EH (cell line): Measurements from ENCODE around the gene FBXO27.
"Not testable (repeated sequence)": the region's sequence is repeated elsewhere in the genome, so short reads cannot be mapped to it uniquely, and the experiment has no call there.

Source experiments
- DNase-seq: peaks from one replicate; pipeline ENCODE4 v3.0.0-alpha.2; 2015; ENCODE audit warnings: low read depth

The FBXO27 gene, protein sequence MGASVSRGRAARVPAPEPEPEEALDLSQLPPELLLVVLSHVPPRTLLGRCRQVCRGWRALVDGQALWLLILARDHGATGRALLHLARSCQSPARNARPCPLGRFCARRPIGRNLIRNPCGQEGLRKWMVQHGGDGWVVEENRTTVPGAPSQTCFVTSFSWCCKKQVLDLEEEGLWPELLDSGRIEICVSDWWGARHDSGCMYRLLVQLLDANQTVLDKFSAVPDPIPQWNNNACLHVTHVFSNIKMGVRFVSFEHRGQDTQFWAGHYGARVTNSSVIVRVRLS

DNA sequence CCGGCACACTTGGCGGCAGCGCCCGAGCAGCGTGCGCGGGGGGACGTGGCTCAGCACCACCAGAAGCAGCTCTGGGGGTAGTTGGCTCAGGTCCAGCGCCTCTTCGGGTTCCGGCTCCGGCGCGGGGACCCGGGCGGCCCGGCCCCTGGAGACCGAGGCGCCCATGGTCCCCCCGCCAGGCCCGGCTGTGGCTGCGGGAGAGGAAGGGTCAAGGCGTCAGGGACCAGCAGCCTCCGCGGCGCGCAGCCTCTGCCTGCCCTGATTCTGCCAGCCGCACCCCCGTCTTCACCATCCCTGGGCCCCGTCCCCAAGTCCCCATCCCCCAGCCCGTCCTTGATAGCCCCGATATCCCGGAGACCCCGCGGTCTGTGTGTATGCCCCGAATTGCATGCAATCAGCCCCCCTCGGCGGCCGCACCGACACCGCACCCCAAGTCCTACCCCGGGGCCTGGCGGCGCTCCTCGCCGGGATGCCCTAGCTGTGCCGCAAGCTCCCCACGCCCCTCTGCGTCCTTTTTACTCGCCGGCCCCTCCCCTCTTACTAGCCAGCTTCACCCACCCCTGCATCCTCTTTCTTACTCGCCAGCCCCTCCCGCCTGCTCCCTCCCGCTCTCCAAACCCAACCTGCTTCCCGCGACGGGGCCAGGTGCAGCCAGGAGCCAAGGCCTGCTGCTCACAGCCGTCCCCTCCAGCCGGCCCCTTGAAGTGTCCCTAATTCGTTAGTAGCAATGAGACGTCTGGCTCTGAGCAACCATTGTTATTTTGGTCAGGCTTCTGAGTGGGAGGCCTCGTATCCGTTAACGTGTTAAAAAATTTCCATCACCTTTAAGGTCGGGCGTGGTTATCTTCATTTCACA, at the start of gene FBXO27:
FBXO27 (minus strand) TSS at position 487 of the 856 bp plus-strand sequence; CDS start at position 165, 322 bp downstream.
- no peak for DNase-seq

DNA sequence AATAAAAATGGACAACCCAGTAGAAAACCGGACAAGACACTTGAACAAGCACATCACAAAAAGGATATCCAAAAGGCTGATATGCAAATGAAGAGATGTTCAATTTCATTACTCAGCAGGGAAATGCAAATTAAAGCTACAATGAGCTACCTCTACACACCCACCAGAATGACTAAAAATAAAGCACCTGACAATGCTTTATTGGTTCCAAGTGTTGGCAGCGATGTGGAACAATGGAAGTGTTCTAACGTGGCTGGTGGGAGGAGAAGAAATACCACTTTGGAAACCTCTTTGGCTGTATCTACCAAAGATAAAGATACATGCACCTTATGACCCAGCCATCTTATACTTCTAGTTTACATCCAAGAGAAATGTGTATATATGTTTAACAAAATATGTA, 48.1 kb upstream of the FBXO27 start:
- no peak for DNase-seq

DNA sequence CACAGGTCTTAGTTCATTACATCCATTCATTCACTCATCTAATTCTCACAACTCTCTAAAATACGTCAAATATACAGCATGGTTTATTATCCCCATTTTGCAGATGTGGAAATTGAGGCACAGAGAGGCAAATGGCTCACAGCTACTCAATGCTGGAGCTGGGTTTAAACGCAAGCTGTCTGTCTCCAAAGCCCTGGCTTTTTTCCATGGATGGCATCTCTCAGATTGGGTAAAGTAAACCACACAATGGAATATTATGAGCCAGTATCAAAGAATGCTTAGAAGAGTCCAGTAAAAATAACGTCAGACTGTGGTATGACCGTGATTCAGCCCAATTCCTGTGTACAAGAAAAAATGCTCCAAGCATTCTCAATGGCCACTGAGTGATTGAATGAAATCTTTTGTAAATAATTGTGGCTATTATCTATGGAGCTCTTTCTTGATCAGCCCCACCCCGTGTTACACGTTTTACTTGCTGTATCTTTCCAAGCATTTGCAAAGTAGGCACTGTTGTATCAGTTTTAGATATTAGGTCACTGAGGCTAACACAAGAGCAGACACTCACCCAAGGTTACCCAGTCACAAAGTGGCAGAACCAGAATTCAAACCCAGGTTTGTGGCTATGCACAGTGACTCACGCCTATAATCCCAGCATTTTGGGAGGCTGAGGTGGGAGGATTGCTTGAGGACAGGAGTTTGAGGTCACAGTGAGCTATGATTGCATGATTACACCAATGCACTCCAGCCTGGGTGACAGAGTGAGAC, 46.3 kb upstream of the FBXO27 start:
- peak; percentile 98 for DNase-seq

DNA sequence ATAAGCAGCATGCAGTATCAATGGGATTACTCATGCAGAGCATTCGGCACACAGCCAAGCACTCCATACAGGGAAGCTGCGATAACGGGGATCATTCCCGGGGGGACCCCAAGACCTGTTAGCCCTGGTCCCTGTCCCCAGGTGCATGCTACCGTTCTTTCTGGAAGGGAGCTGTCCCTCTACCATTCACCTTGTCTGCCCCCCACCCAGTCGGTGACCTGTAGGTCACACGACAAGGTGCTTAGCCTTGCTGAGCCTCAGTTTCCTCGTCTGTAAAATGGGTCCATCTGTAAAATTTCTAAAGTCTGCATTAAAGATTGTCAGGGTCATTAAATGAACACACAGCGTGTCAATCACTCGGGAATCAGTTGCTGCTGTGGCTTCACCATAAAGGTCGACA, 45.0 kb upstream of the FBXO27 start:
- DNase-seq = no peak

DNA sequence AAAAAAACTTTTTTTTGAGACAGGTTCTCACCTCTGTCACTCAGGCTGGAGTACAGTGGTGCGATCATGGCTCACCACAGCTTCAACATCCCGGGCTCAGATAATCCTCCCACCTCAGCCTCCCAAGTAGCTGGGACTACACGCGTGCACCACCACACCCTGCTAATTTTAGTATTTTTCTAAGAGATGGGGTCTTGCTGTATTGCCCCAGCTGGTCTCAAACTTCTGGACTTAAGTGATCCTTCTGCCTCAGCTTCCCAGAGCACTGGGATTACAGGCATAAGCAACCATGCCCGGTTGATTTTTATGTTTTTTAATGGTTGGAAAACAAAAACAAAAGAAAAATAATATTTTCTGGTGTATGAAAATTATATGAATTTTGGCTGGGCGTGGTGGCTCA, 42.6 kb upstream of the FBXO27 start:
- DNase-seq = no peak

DNA sequence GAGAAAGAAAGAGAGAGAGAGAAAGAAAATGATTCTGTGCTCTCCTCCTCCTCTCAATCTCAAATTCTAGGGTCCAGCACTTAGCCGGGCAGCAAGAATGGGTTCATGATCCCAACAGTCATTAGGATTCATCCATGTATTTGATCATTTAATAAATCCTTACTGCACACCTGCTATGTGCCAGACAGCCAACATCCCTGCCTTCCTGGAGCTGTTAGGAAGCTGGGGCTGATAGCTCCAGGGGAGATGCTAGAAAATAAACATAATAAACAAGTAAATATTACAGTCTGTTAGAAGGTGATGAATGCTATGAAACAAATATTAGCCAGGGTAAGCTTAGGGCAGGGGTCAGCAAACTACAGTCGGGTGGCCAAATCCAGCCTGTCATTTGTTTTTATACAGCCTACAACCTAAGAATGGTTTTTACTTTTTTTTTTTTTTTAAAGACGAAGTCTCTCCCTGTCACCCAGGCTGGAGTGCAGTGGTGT, 41.9 kb upstream of the FBXO27 start:
- no peak for DNase-seq

DNA sequence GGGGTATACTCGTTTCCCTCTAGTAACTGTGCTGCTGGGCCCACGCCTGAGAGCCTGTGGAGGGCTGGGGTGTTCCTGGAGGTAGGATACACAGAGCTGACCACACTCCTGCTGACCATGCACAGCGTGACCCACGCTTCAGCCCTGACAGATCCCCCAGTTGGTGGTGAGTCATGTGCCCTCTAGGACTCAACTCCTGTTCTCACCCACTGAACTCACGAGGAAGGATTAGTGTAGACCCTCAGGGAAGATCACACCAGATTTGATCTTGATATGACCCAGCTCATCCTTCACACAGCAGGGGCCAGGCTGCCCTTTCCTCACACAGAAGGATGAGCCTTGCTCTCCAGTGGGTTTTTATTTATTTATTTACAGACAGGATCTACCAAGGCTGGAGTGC, 38.5 kb upstream of the FBXO27 start:
- peak; percentile 59 for DNase-seq

DNA sequence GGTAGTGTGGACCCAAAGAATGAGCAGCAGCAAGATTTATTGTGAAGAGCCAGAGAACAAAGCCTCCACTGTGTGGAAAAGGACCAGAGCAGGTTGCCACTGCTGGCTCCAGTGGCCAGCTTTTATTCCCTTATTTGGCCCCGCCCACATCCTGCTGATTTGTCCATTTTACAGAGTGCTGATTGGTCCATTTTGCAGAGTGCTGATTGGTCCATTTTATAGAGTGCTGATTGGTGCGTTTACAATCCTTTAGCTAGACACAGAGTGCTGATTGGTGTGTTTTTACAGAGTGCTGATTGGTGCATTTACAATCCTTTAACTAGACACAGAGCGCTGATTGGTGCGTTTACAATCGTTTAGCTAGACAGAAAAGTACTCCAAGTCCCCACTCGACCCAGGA, 35.9 kb upstream of the FBXO27 start:
- not testable (repeated sequence) for DNase-seq

DNA sequence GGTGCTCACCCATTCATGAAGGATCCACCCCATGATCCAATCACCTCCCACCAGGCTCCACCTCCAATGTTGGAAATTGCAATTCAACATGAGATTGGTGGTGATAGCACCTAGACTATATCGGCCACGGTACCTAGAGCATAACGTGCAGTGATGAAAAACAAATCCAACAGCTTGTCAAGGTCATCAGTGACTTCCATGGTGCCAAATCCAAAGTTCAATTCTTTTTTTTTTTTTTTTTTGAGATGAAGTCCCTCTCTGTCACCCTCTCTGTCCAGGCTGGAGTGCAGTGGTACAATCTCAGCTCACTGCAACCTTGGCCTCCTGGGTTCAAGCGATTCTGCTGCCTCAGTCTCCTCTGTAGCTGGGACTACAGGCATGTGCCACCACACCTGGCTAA, 34.8 kb upstream of the FBXO27 start:
- no peak for DNase-seq

DNA sequence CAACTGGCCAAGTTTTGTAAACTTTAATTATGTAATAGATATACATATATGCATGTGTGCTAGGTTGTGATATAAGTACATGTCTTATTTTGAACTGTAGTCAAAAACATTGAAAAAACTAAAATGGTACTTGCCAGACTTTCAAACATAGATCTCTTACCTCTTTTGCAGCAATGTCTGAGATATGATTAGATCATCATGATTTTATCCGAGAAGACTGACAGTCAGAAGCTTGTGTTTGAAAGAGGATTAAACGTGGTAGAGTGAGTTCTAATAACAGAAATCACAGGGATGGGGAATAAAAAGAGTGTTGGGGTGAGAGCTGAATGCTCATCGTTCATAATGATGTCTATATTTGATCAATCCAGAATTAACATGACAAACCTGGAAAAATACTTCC, 33.6 kb upstream of the FBXO27 start:
- DNase-seq = no peak

DNA sequence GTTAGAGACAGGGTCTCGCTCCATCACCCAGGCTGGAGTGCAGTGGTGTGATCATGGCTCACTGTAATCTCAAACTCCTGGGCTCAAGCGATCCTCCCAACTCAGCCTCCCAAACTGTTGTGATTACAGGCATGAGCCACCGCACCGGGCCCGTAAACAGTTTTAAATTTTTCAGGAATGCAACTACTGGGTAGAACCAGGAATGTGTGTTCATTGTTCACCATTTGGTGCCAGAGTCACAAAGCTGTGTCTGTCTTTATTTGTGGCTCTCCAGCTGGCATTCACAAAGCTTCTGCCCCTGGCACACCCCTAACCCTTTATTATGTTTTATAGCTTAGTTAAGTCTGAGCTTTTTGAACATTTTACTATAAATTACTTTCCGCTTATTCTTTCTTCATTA, 32.1 kb upstream of the FBXO27 start:
- DNase-seq = no peak

DNA sequence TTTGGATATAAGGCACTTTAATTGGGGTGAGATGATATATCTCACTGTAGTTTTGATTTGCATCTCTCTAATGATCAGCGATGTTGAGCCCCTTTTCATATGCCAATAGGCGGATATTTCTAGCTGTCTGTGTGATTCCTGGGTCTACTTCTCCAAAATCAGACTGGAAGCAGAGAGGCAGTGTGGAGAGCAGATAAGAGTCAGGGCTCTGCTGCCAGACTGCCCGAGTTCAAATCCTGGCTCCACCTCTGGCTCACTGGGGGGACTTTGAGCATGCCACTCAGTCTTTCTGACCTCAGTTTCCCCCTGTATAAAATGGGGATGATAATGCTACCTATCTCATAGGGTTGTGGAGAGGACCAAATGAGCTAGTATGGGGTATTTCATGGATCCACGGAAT, 27.8 kb upstream of the FBXO27 start:
- no peak for DNase-seq

DNA sequence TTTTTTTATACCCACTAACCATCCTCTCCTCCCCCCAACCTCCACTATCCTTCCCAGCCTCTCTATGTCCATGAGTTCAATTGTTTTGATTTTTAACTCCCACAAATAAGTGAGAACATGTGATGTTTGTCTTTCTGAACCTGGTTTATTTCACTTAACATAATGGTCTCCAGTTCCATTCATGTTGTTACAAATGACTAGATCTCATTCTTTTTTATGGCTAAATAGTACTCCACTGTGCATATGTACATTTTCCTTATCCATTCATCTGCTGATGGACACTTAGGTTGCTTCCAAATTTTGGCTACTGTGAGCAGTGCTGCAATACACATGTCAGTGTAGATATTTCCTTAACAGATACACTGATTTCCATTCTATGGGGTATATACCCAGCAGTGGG, 27.0 kb upstream of the FBXO27 start:
- no peak for DNase-seq

DNA sequence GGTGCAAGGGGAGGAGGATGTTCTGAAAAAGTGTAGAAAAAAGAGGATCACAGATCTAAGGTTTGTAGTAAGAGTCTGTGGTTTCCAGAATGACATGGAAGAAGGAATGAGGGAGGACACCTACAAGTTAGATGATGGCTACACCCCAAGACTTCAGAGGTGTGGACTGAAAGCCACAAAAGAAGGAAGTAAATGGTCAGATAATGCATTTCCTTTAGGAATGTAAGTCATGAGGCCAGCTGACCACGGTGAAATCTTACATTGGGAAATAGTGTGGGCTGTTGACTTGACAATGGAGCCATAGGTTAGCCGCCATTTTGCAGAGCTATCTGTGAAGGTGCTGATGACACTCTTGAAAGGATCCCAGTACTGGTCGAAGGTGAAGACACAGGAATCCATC, 25.3 kb upstream of the FBXO27 start:
- DNase-seq = no peak

DNA sequence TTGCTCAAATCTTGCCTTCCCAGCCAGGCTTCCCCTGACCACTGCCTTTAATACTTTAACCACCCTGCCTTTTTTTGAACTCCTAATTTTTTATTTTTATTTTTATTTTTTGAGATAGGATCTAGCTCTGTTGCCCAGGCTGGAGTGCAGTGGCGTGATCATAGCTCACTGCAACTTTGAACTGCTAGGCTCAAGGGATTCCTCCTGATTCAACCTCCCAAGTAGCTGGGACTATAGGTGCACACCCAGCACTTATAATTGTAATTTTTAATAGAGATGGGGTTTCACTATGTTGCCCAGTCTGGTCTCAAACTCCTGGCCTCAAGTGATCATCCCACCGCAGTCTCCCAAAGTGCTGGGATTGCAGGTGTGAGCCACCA, 21.7 kb upstream of the FBXO27 start:
- no peak for DNase-seq

DNA sequence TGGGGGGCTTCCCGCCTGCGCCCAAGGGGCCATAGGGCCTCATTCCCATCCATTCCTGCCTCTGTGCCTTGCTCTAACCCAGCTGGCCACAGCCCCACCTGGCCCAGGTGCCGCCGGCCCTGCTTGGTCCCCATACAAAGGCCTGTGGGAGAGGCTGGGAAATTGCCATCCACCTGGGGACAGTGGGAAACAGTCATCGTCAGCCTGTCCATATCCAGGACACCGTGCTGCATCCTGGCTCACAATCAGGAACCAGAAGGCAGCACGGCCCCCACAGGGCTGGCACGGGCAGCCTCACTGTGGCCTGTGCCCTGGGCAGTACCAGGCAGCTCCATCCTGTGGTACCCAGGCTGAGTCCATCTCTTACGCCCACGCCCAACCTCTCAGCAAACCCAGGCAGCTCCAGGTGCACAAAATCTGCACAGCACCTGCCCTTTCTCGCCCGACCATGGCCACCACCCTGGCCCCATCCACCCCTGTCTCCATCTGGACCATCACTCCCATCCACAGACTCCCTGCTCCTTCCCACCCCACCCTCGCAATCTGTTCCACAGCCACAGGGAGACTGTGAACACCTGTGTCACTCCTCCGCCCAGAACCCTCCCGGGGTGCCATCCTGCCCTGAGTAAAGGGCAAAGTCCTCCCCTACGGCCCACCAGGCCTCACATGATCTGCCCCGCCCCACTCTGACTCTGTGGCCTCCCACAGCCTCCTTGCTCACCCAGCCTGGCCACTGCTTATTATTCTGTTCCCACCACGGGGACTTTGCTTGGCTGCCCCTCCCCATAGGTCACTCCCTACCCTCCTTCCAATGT, 21.1 kb upstream of the FBXO27 start:
- DNase-seq = no peak

DNA sequence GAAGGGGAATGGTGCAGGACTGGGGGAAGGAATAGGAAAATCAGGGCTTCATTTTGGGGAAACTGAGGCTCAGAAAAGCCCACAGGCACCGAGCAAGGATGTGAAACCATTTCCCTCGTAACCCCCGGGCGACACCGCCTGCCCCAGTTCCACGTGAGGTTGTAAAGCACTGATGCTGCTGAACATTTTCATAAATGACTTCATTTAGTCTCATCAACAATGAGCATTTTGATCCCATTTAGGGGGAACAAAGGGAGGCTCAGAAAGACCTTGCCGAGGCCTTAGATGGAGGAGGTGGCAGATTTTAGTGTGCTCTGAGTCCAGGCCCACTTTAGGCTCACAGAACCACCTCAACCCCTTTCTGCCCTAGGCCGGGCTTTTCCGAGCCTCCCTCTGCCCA, 20.5 kb upstream of the FBXO27 start:
- DNase-seq = no peak

DNA sequence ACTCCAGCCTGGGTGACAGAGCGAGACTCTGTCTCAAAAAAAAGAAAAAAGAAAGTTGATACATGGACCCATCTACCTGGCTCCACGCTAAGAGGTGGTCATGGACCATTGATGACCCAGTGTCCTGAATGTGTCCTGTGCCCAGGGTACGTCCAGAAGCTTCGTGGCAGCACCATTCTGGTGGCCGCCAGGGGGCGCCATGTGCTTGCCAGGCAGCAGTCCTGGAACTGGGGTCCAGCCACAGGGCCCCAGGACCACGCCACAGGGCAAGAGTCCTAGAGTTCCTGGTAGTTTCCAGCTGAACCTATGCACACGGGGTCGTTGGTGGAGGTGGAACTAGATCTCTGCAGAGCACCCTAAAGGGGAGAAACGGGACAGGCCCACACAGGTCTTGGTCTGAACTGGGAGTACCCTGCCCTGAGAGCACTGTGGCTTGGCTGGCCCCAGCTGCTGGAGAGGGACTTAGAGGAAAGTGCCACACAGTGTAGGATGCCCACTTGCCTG, 19.9 kb upstream of the FBXO27 start:
- DNase-seq = peak; percentile 59

DNA sequence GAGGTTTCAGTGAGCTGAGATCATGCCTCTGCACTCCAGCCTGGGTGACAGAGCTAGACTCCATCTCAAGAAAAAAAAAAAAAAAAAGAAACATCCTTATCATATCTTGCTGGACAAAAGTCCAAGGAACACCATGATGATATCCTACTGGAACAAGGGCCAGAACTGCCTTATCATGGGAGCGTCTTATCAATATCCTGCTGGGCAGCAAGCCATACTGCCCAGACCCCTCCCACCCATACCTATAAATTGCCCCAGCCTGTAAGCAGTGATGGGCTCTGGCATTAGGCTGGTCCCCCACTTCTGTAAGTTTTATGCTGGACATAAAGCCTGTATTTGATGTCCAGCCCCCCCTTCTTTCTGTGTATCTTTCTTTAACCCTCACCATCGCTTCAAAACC, 14.7 kb upstream of the FBXO27 start:
- no peak for DNase-seq

DNA sequence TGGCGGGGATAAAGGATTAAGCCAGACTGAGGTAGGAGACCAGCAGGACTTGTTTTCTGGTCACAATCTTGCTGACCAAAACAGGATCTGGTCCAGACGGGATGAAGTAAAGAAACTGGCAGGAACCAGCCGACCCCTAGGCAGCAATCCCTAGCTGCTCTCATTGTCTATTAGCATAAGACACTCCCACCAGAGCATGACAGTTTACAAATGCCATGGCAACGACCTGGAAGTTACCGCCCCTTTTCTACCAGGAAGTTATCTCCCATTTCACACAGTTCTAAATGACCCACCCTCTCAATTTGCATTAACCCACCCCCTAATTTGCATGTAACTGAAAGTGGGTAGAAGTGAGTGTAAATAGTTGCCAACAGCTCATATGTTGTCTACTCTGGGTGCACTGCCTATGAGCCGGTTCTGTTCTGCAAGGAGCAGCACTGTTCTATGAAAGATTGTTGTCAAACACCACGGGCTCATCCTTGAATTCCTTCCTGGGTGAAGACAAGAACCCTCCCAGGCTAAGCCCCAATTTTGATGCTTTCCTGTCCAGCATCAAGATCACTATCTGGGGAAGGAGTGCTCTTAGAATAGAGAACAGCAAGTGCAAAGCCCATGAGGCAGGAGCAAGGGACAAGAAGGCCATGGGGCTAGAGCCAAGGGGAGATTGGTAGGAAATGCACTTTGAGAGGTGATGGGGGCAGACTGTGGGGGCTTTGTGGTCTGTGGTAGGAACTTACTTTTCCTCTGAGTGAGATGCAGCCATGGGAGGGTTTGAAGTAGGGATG, 13.9 kb upstream of the FBXO27 start:
- peak; percentile 42 for DNase-seq

DNA sequence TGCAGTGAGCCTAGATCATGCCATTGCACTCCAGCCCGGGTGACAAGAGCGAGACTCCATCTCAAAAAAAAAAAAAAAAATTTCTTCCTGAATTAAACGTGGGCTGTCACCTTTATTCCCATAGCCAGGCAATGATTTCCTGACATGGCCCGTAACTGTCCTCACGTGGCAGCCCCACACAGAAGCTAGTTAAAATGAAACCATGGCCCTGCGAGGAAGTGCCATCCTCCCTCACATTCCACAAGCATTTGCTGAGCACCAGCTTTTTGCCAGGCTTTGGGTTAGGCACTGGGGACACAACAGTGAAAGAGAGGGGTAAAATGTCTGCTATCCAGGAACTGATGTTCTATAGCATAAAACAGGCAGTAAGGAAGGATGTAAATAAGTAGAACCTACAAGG, 13.2 kb upstream of the FBXO27 start:
- no peak for DNase-seq
